Thyroid gland (tissue), 4 donors: ENCODE data around the gene MRC1. TPM values are rescaled to one million over a fixed set of nuclear protein-coding genes. Genes with fewer than 3 reads are reported as not detected.

ENCODE experiments used
- DNase-seq, 2 donors: peaks; one replicate each; pipeline ENCODE4 v3.0.0-alpha.2; 2019
- H3K27ac ChIP-seq, 3 donors: fragments of 200-600 bp; sonication (generic); 1 replicate in 2 of 3; 2 replicates in 1 of 3; pipeline ENCODE4 v1.5.1; 2016 to 2019; ENCODE audit warnings: mild to moderate bottlenecking in 1 of 3, moderate library complexity in 1 of 3
- H3K27me3 ChIP-seq: fragments of 200-600 bp; sonication (generic); one replicate; pipeline ENCODE4 v1.5.1; 2019
- H3K36me3 ChIP-seq, 2 donors: fragments of 200-600 bp; sonication (generic); one replicate each; pipeline ENCODE4 v1.5.1; 2016 to 2019
- H3K4me1 ChIP-seq, 2 donors: fragments of 200-600 bp; sonication (generic); one replicate each; pipeline ENCODE4 v1.5.1; 2017 to 2019
- H3K4me3 ChIP-seq, 3 donors: fragments of 200-600 bp; sonication (generic); replicated peaks in 1 of 3; 1 replicate in 2 of 3; 2 replicates in 1 of 3; pipeline ENCODE4 v1.5.1; 2016; ENCODE audit warnings: mild to moderate bottlenecking in 1 of 3
- H3K9me3 ChIP-seq: fragments of 200-600 bp; sonication (generic); one replicate; pipeline ENCODE4 v1.5.1; 2017
- CTCF ChIP-seq, 6 experiments: fragments of 200-600 bp in 3 of 6; fragments of 450-650 bp in 3 of 6; sonication (generic) in 3 of 6; IDR thresholded peaks; one replicate each; pipeline ENCODE4 v1.5.1; 2016 to 2019; ENCODE audit warnings: antibody characterized with exemption in 6 of 6, mild to moderate bottlenecking in 2 of 6, inconsistent platforms in 1 of 6, moderate library complexity in 1 of 6
- POLR2A ChIP-seq, 2 donors: fragments of 450-650 bp; IDR thresholded peaks; one replicate each; pipeline ENCODE4 v1.6.1; 2017; ENCODE audit warnings: antibody characterized with exemption in 2 of 2, mild to moderate bottlenecking in 2 of 2, moderate library complexity in 1 of 2
- WGBS, 2 donors: methylation state at CpG; one replicate each; pipeline ENCODE4 v1.1.5; 2017; 5-methylcytosine and 5-hydroxymethylcytosine counted together
- intact Hi-C: fragments of 100-400 bp; cut with DNase I; formaldehyde crosslinking; loops from one replicate; pipeline ENCODE4 v1.15.1; 2023
- total RNA-seq, 4 donors: library from RNA; depleted of rRNA; stranded (reverse); fragments of >200 nt; gene quantifications; one replicate each; pipeline ENCODE4 v1.2.3, GENCODE V29; 2016

Gene MRC1
- total RNA-seq, 4 donors from 2014 or later: 11.8 to 73.4 (median 36.8) TPM

- H3K9me3 ChIP-seq: no peaks in the 10 kb centered on the region
- WGBS, 2 donors: 67 to 72% methylated on average over 8 of the region's 8 CpGs
- H3K4me1 ChIP-seq: no peaks in the 10 kb centered on the region
- no peak overlapping the region for H3K4me3 ChIP-seq
- H3K36me3 ChIP-seq: no peaks in the 10 kb centered on the region
- intact Hi-C loops: no loop called here
- DNase-seq: no peak
- no peak overlapping the region for H3K27ac ChIP-seq
- TF ChIP-seq CTCF (IDR thresholded peaks at IDR 0.05) (no peak), POLR2A (IDR thresholded peaks at IDR 0.05) (no peak)
- H3K27me3 ChIP-seq: no peaks in the 10 kb centered on the region
Measured at GRCh38 chr10:17872191-17873091, 63.3 kb downstream of the MRC1 start.

- Histone ChIP-seq H3K27ac (no peak overlapping the region), H3K4me1 (no peaks in the 10 kb centered on the region), H3K36me3 (no peaks in the 10 kb centered on the region), H3K4me3 (no peak overlapping the region), H3K27me3 (no peaks in the 10 kb centered on the region), H3K9me3 (no peaks in the 10 kb centered on the region)
- DNase-seq: no peak
- intact Hi-C loops: no loop called here
- WGBS, 2 donors: 70% methylated on average over 2 of the region's 2 CpGs
- TF ChIP-seq POLR2A (IDR thresholded peaks at IDR 0.05): no peak
- TF ChIP-seq CTCF (IDR thresholded peaks at IDR 0.05): no peak
Measured at GRCh38 chr10:17873946-17874345, 64.8 kb downstream of the MRC1 start.

- Histone ChIP-seq H3K36me3 (no peaks in the 10 kb centered on the region), H3K9me3 (no peaks in the 10 kb centered on the region), H3K4me1 (no peaks in the 10 kb centered on the region), H3K27ac (no peak overlapping the region), H3K27me3 (no peaks in the 10 kb centered on the region), H3K4me3 (no peak overlapping the region)
- no peak for DNase-seq
- intact Hi-C loops: no loop called here
- TF ChIP-seq CTCF (IDR thresholded peaks at IDR 0.05) (no peak), POLR2A (IDR thresholded peaks at IDR 0.05) (no peak)
Measured at GRCh38 chr10:17877121-17877520, 68.0 kb downstream of the MRC1 start.

- no peaks in the 10 kb centered on the region for H3K9me3 ChIP-seq
- no peak for DNase-seq
- no peak overlapping the region for H3K27ac ChIP-seq
- H3K4me1 ChIP-seq: no peaks in the 10 kb centered on the region
- WGBS, 2 donors: 87 to 91% methylated on average over 5 of the region's 5 CpGs
- H3K4me3 ChIP-seq: no peak overlapping the region
- H3K27me3 ChIP-seq: no peaks in the 10 kb centered on the region
- H3K36me3 ChIP-seq: no peaks in the 10 kb centered on the region
- TF ChIP-seq POLR2A (IDR thresholded peaks at IDR 0.05): no peak
- no peak for TF ChIP-seq CTCF (IDR thresholded peaks at IDR 0.05)
- intact Hi-C loops: no loop called here
Measured at GRCh38 chr10:17878896-17879295, 69.7 kb downstream of the MRC1 start.

- TF ChIP-seq CTCF (IDR thresholded peaks at IDR 0.05) (no peak), POLR2A (IDR thresholded peaks at IDR 0.05) (no peak)
- Histone ChIP-seq H3K27me3 (no peaks in the 10 kb centered on the region), H3K36me3 (no peaks in the 10 kb centered on the region), H3K4me1 (no peaks in the 10 kb centered on the region), H3K27ac (no peak overlapping the region), H3K9me3 (no peaks in the 10 kb centered on the region), H3K4me3 (no peak overlapping the region)
- intact Hi-C loops: no loop called here
- no peak for DNase-seq
- WGBS, 2 donors: 84 to 92% methylated on average over 3 of the region's 3 CpGs
Measured at GRCh38 chr10:17880601-17881000, 71.5 kb downstream of the MRC1 start.
